Peyer's patch (tissue), 4 donors: ENCODE measurements around the gene SMKR1.

Experiments used
- CTCF ChIP-seq, 6 experiments: fragments of 450-650 bp in 4 of 6; fragments of 200-600 bp in 2 of 6; sonication (generic) in 1 of 6; IDR thresholded peaks; one replicate each; pipeline ENCODE4 v1.5.1; 2017 to 2019; ENCODE audit warnings: antibody characterized with exemption in 6 of 6, mild to moderate bottlenecking in 3 of 6, moderate library complexity in 1 of 6
- POLR2A ChIP-seq, 2 donors: fragments of 450-650 bp; IDR thresholded peaks; one replicate each; pipeline ENCODE4 v1.5.1; 2017; ENCODE audit warnings: antibody characterized with exemption in 2 of 2, mild to moderate bottlenecking in 2 of 2, moderate library complexity in 2 of 2

- TF ChIP-seq CTCF (IDR thresholded peaks at IDR 0.05) (no peak), POLR2A (IDR thresholded peaks at IDR 0.05) (no peak)
Observed at GRCh38 chr7:129561677-129562359, 59.5 kb downstream of the SMKR1 start.
